HCT116 (cell line): ENCODE data around the gene PYDC1. TPM values are rescaled to one million over a fixed set of nuclear protein-coding genes. Genes with fewer than 3 reads are reported as not detected.

Experiments
- ATAC-seq: fragments of 200-7000 bp; cut with Tn5 transposase; 2 replicates; pipeline ENCODE4 v1.9.1; 2020; ENCODE audit warnings: mild to moderate bottlenecking, moderate library complexity
- BruUV-seq: library from RNA; stranded (reverse); fragments of 400-500 nt; replicated peaks from 2 replicates; lab custom pipeline; 2021; lab: Mats Ljungman, UMichigan
- CTCF ChIA-PET: fragments of 300-600 bp; sonication (Branson Sonifier 250); formaldehyde crosslinking; loops from one replicate; lab custom pipeline; 2021; ENCODE audit warnings: antibody characterized with exemption; lab: Charles Lee
- POLR2A ChIA-PET: fragments of 300-600, 350-600 bp; sonication (Branson Sonifier 250); formaldehyde crosslinking; loops from one replicate; lab custom pipeline; 2021; ENCODE audit warnings: antibody characterized with exemption; lab: Charles Lee
- RAD21 ChIA-PET, 2 experiments: fragments of 300-600 bp; sonication (Branson Sonifier 250); formaldehyde crosslinking; loops; one replicate each; lab custom pipeline; 2023; ENCODE audit warnings: low total read pairs in 2 of 2; ENCODE audit not compliant: uncharacterized antibody in 2 of 2, unreplicated experiment in 2 of 2, low non-redundant PET in 1 of 2; lab: Charles Lee
- DNase-seq: peaks from one replicate; pipeline ENCODE4 v3.0.0-alpha.2; 2010; ENCODE audit warnings: low read depth, low spot score
- H2AFZ ChIP-seq: fragments of 200-600 bp; shearing (Covaris generic), sonication (generic); 2 replicates; pipeline ENCODE4 v1.6.1; 2017; ENCODE audit warnings: low read depth, mixed run types, mixed read lengths, antibody characterized with exemption, low read length; ENCODE audit not compliant: poor library complexity, severe bottlenecking
- H3K27ac ChIP-seq: 2 replicates; pipeline ENCODE4 v1.5.1; 2012; ENCODE audit warnings: low read depth, low read length
- H3K27me3 ChIP-seq: fragments of 200-600 bp; sonication (generic); 2 replicates; pipeline ENCODE4 v1.6.1; 2016; ENCODE audit warnings: mixed run types, low read length, mixed read lengths; ENCODE audit not compliant: insufficient read depth
- H3K36me3 ChIP-seq, 2 experiments: fragments of 200-500 bp in 1 of 2; fragments of 200-600 bp in 1 of 2; sonication (Bioruptor generic) in 1 of 2; sonication (generic) in 1 of 2; 2 replicates each; pipeline versions ENCODE4 v1.5.1 to v1.6.1; 2014 to 2016; ENCODE audit warnings: low read length in 2 of 2, inconsistent platforms in 1 of 2, mixed read lengths in 1 of 2, mixed run types in 1 of 2; ENCODE audit not compliant: insufficient read depth in 2 of 2, control insufficient read depth in 1 of 2
- H3K4me1 ChIP-seq, 2 experiments: fragments of 200-600 bp in 1 of 2; sonication (generic) in 1 of 2; 2 replicates each; pipeline versions ENCODE4 v1.5.1 to v1.6.1; 2012 to 2017; ENCODE audit warnings: low read length in 2 of 2, inconsistent platforms in 1 of 2, mild to moderate bottlenecking in 1 of 2, mixed read lengths in 1 of 2, mixed run types in 1 of 2, moderate library complexity in 1 of 2; ENCODE audit not compliant: insufficient read depth in 2 of 2, control insufficient read depth in 1 of 2
- H3K4me2 ChIP-seq: fragments of 200-600 bp; sonication (generic); 2 replicates; pipeline ENCODE4 v1.6.1; 2017; ENCODE audit warnings: mixed run types, low read length, mixed read lengths
- H3K4me3 ChIP-seq, 2 experiments: fragments of 200-600 bp in 1 of 2; sonication (generic) in 1 of 2; replicated peaks in 1 of 2; 2 replicates each; pipeline ENCODE4 v1.5.1; 2011 to 2016; ENCODE audit warnings: low read length in 2 of 2, control low read depth in 1 of 2, low read depth in 1 of 2, mild to moderate bottlenecking in 1 of 2, mixed read lengths in 1 of 2, mixed run types in 1 of 2
- H3K79me2 ChIP-seq: fragments of 200-600 bp; sonication (generic); 2 replicates; pipeline ENCODE4 v1.6.1; 2017; ENCODE audit warnings: mild to moderate bottlenecking, mixed run types, low read length, moderate library complexity, mixed read lengths; ENCODE audit not compliant: insufficient read depth
- H3K9ac ChIP-seq: fragments of 200-600 bp; sonication (generic); 2 replicates; pipeline ENCODE4 v1.6.1; 2016; ENCODE audit warnings: low read length, mixed read lengths
- H3K9me2 ChIP-seq: fragments of 200-600 bp; sonication (generic), shearing (Covaris generic); 2 replicates; pipeline ENCODE4 v1.6.1; 2017; ENCODE audit warnings: mixed run types, mild to moderate bottlenecking, moderate library complexity; ENCODE audit not compliant: insufficient read depth
- H3K9me3 ChIP-seq, 2 experiments: fragments of 200-500 bp in 1 of 2; fragments of 200-600 bp in 1 of 2; sonication (Bioruptor generic) in 1 of 2; sonication (generic) in 1 of 2; 2 replicates each; pipeline ENCODE4 v1.6.1; 2014 to 2017; ENCODE audit warnings: low read length in 2 of 2, mixed read lengths in 2 of 2, inconsistent platforms in 1 of 2, low read depth in 1 of 2, mild to moderate bottlenecking in 1 of 2, mixed run types in 1 of 2, moderate library complexity in 1 of 2; ENCODE audit not compliant: control insufficient read depth in 1 of 2, insufficient read depth in 1 of 2
- H4K20me1 ChIP-seq: fragments of 200-600 bp; sonication (generic), shearing (Covaris generic); 2 replicates; pipeline ENCODE4 v1.6.1; 2017; ENCODE audit warnings: mixed run types, mild to moderate bottlenecking, moderate library complexity; ENCODE audit not compliant: insufficient read depth
- ATF3 ChIP-seq: IDR thresholded peaks from 2 replicates; pipeline ENCODE4 v1.6.1; 2012
- CEBPB ChIP-seq: IDR thresholded peaks from 2 replicates; pipeline ENCODE4 v1.6.1; 2012; ENCODE audit warnings: low read depth
- EZH2 ChIP-seq: fragments of 200-600 bp; sonication (generic); IDR thresholded peaks from 2 replicates; pipeline ENCODE4 v1.6.1; 2017; ENCODE audit warnings: antibody characterized with exemption, mixed run types
- EZH2phosphoT487 ChIP-seq: fragments of 200-600 bp; IDR thresholded peaks from 2 replicates; pipeline ENCODE4 v1.6.1; 2018; ENCODE audit warnings: antibody characterized with exemption, borderline replicate concordance
- FOSL1 ChIP-seq: IDR thresholded peaks from 2 replicates; pipeline ENCODE4 v1.6.1; 2012; ENCODE audit warnings: low read depth
- JUND ChIP-seq: IDR thresholded peaks from 2 replicates; pipeline ENCODE4 v1.6.1; 2012
- MAX ChIP-seq: IDR thresholded peaks from 2 replicates; pipeline ENCODE4 v1.6.1; 2012
- POLR2A ChIP-seq: IDR thresholded peaks from 2 replicates; pipeline ENCODE4 v1.7.0; 2011; ENCODE audit warnings: borderline replicate concordance; ENCODE audit not compliant: insufficient read depth, insufficient read length; ENCODE audit errors: extremely low read depth
- SRF ChIP-seq: IDR thresholded peaks from 2 replicates; pipeline ENCODE4 v1.6.1; 2012; ENCODE audit warnings: low read depth
- TCF7L2 ChIP-seq: IDR thresholded peaks from 2 replicates; pipeline ENCODE4 v1.7.0; 2011; ENCODE audit warnings: borderline replicate concordance, inconsistent platforms; ENCODE audit not compliant: insufficient read depth, insufficient read length; ENCODE audit errors: extremely low read depth
- ZBTB33 ChIP-seq: IDR thresholded peaks from 2 replicates; pipeline ENCODE4 v1.6.1; 2011; ENCODE audit warnings: mild to moderate bottlenecking, low read length, moderate library complexity; ENCODE audit not compliant: insufficient replicate concordance; ENCODE audit errors: extremely low read depth
- ZFX ChIP-seq: fragments of 450-650 bp; IDR thresholded peaks from 2 replicates; pipeline ENCODE4 v1.6.1; 2017
- intact Hi-C: fragments of 100-400 bp; cut with micrococcal nuclease; formaldehyde crosslinking; loops from 2 replicates; pipeline ENCODE4 v1.10.0; 2022
- total RNA-seq: library from RNA; stranded (reverse); gene quantifications from one replicate; pipeline ENCODE4 v1.2.1, GENCODE V29; 2021; ENCODE audit not compliant: unreplicated experiment
- TF ChIP-seq, protein P1 (sequence below), 3 experiments: fragments of 200-600 bp in 1 of 3; sonication (generic) in 1 of 3; IDR thresholded peaks in 2 of 3; conservative IDR thresholded peaks in 1 of 3; 2 replicates each; pipeline ENCODE4 v1.5.1; 2012 to 2017; ENCODE audit warnings: low read depth in 2 of 3, low read length in 2 of 3, antibody characterized with exemption in 1 of 3, borderline replicate concordance in 1 of 3, control low read depth in 1 of 3, mild to moderate bottlenecking in 1 of 3, mixed read lengths in 1 of 3, mixed run types in 1 of 3, moderate library complexity in 1 of 3; ENCODE audit not compliant: insufficient read depth in 1 of 3

PYDC1 gene
- total RNA-seq, 1 experiment from 2014 or later: not detected

- no peak overlapping the region for H2AFZ ChIP-seq
- intact Hi-C loops: no loop called here
- no peak overlapping the region for H3K9ac ChIP-seq
- H3K27ac ChIP-seq: no peak overlapping the region
- no TSS peak for BruUV-seq
- ChIA-PET CTCF (no interaction called here), POLR2A (no interaction called here), RAD21 (no interaction called here)
- no peaks in the 10 kb centered on the region for H3K9me3 ChIP-seq
- H3K4me2 ChIP-seq: no peak overlapping the region
- H3K4me3 ChIP-seq: no peak overlapping the region
- H4K20me1 ChIP-seq: no peaks in the 10 kb centered on the region
- TF ChIP-seq EZH2 (no peak), JUND (no peak), EZH2phosphoT487 (no peak), ZFX (no peak), CEBPB (no peak), MAX (no peak), TCF7L2 (no peak), FOSL1 (no peak), ATF3 (no peak), POLR2A (no peak), SRF (no peak), ZBTB33 (no peak)
- TF ChIP-seq, protein P1, sequence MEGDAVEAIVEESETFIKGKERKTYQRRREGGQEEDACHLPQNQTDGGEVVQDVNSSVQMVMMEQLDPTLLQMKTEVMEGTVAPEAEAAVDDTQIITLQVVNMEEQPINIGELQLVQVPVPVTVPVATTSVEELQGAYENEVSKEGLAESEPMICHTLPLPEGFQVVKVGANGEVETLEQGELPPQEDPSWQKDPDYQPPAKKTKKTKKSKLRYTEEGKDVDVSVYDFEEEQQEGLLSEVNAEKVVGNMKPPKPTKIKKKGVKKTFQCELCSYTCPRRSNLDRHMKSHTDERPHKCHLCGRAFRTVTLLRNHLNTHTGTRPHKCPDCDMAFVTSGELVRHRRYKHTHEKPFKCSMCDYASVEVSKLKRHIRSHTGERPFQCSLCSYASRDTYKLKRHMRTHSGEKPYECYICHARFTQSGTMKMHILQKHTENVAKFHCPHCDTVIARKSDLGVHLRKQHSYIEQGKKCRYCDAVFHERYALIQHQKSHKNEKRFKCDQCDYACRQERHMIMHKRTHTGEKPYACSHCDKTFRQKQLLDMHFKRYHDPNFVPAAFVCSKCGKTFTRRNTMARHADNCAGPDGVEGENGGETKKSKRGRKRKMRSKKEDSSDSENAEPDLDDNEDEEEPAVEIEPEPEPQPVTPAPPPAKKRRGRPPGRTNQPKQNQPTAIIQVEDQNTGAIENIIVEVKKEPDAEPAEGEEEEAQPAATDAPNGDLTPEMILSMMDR (IDR thresholded peaks at IDR 0.05 in 2 of 3, conservative IDR thresholded peaks at IDR 0.05 in 1 of 3; ENCODE audit: borderline replicate concordance in 1 of 3, insufficient read depth in 1 of 3, low read depth in 2 of 3, low read length in 2 of 3): no peak
- no peaks in the 10 kb centered on the region for H3K9me2 ChIP-seq
- ATAC-seq: no peak
- DNase-seq: no peak
- no peaks in the 10 kb centered on the region for H3K79me2 ChIP-seq
- peaks cover 0 to 3% of the 10 kb centered on the region in 2 experiments; a peak in 1 of 4 replicates for H3K4me1 ChIP-seq
- no peaks in the 10 kb centered on the region for H3K27me3 ChIP-seq
- H3K36me3 ChIP-seq: no peaks in the 10 kb centered on the region
Measured at GRCh38 chr16:31167315-31167714, 49.6 kb downstream of the PYDC1 start.

Other genes starting within 250 kb of the PYDC1 start
- 8.6 TPM for gene HSD3B7, start 231.9 kb downstream of the PYDC1 start, total RNA-seq
- gene STX1B, start 206.5 kb downstream of the PYDC1 start, total RNA-seq: 1.6 TPM
- gene STX4, start 183.6 kb downstream of the PYDC1 start, total RNA-seq: 26.0 TPM
- 16.8 TPM for gene ZNF668, start 142.9 kb downstream of the PYDC1 start, total RNA-seq
- gene ZNF646, start 142.7 kb downstream of the PYDC1 start, total RNA-seq: 17.7 TPM
- 11.6 TPM for gene PRSS53, start 128.2 kb downstream of the PYDC1 start, total RNA-seq
- 83.8 TPM for gene VKORC1, start 122.3 kb downstream of the PYDC1 start, total RNA-seq
- gene BCKDK, start 108.7 kb downstream of the PYDC1 start, total RNA-seq: 60.7 TPM
- 44.9 TPM for gene KAT8, start 99.5 kb downstream of the PYDC1 start, total RNA-seq
- gene PRSS8, start 81.4 kb downstream of the PYDC1 start, total RNA-seq: 42.6 TPM
- gene PRSS36, start 67.1 kb downstream of the PYDC1 start, total RNA-seq: not detected
- 522 TPM for gene FUS, start 37.0 kb downstream of the PYDC1 start, total RNA-seq
- not detected for gene PYCARD, start 14.4 kb downstream of the PYDC1 start, total RNA-seq
- 43.8 TPM for gene TRIM72, start 3.0 kb downstream of the PYDC1 start, total RNA-seq
- 1.7 TPM for gene ITGAM, start 42.8 kb upstream of the PYDC1 start, total RNA-seq
- 1.9 TPM for gene ITGAX, start 138.0 kb upstream of the PYDC1 start, total RNA-seq
- gene ITGAD, start 176.2 kb upstream of the PYDC1 start, total RNA-seq: 0.12 TPM
- not detected for gene COX6A2, start 211.2 kb upstream of the PYDC1 start, total RNA-seq
- 0.69 TPM for gene ZNF843, start 225.7 kb upstream of the PYDC1 start, total RNA-seq
- gene ARMC5, start 242.4 kb upstream of the PYDC1 start, total RNA-seq: 11.8 TPM